WTC11 (cell line): ENCODE results near the gene ZDHHC18. TPM values are rescaled to one million over a fixed set of nuclear protein-coding genes. Genes with fewer than 3 reads are reported as not detected.

Experiments
- ATAC-seq: fragments of 200-7000 bp; cut with Tn5 transposase; 2 replicates; pipeline ENCODE4 v1.10.0; 2021; ENCODE audit warnings: mild to moderate bottlenecking, moderate library complexity
- CTCF ChIA-PET: fragments of 300-600 bp; sonication (Branson Sonifier 250); formaldehyde crosslinking; loops from one replicate; lab custom pipeline; 2021; ENCODE audit warnings: antibody characterized with exemption; lab: Charles Lee
- POLR2A ChIA-PET: fragments of 350-600 bp; sonication (Branson Sonifier 250); formaldehyde crosslinking; loops from one replicate; lab custom pipeline; 2021; ENCODE audit warnings: antibody characterized with exemption; lab: Charles Lee
- DNase-seq: peaks from one replicate; pipeline ENCODE4 v3.0.0; 2021; ENCODE audit warnings: low spot score
- H3K27ac Mint-ChIP-seq: 2 replicates; pipeline ENCODE4 v1.8.0; 2021; ENCODE audit warnings: mixed read lengths
- H3K27me3 Mint-ChIP-seq: 2 replicates; pipeline ENCODE4 v1.8.0; 2021; ENCODE audit warnings: low read depth, mild to moderate bottlenecking, moderate library complexity, mixed read lengths
- H3K36me3 Mint-ChIP-seq: 2 replicates; pipeline ENCODE4 v1.8.0; 2021; ENCODE audit warnings: mixed read lengths
- H3K4me1 Mint-ChIP-seq: 2 replicates; pipeline ENCODE4 v1.8.0; 2022; ENCODE audit warnings: mixed read lengths
- H3K4me3 Mint-ChIP-seq: 2 replicates; pipeline ENCODE4 v1.8.0; 2021; ENCODE audit warnings: mild to moderate bottlenecking, moderate library complexity, mixed read lengths
- H3K9me3 Mint-ChIP-seq: 2 replicates; pipeline ENCODE4 v1.8.0; 2021; ENCODE audit warnings: mixed read lengths
- ARID4B ChIP-seq: sonication (generic); formaldehyde crosslinking; IDR thresholded peaks from 2 replicates; pipeline ENCODE4 v1.8.0; 2023; ENCODE audit warnings: missing genetic modification reagents, mild to moderate bottlenecking, borderline replicate concordance
- ATF6 ChIP-seq: sonication (generic); formaldehyde crosslinking; IDR thresholded peaks from 2 replicates; pipeline ENCODE4 v1.8.1; 2023; ENCODE audit warnings: mild to moderate bottlenecking, missing genetic modification reagents
- JAZF1 ChIP-seq: fragments of 250-450 bp; sonication (Bioruptor Pico); IDR thresholded peaks from 2 replicates; pipeline ENCODE4 v1.9.0; 2021; ENCODE audit warnings: moderate library complexity, mild to moderate bottlenecking, inconsistent platforms
- MLX ChIP-seq: sonication (generic); formaldehyde crosslinking; IDR thresholded peaks from 2 replicates; pipeline ENCODE4 v1.8.1; 2023; ENCODE audit warnings: mild to moderate bottlenecking, missing genetic modification reagents, moderate library complexity
- PRDM15 ChIP-seq: sonication (generic); formaldehyde crosslinking; IDR thresholded peaks from 2 replicates; pipeline ENCODE4 v1.8.0; 2022; ENCODE audit warnings: missing genetic modification reagents
- PREB ChIP-seq: sonication (generic); formaldehyde crosslinking; IDR thresholded peaks from 2 replicates; pipeline ENCODE4 v1.8.1; 2022; ENCODE audit warnings: mild to moderate bottlenecking, missing genetic modification reagents, moderate library complexity, borderline replicate concordance
- SMAD4 ChIP-seq: sonication (generic); formaldehyde crosslinking; IDR thresholded peaks from 2 replicates; pipeline ENCODE4 v1.8.0; 2022; ENCODE audit warnings: mild to moderate bottlenecking, missing genetic modification reagents
- TCF7 ChIP-seq: sonication (generic); formaldehyde crosslinking; IDR thresholded peaks from 2 replicates; pipeline ENCODE4 v1.8.0; 2022; ENCODE audit warnings: mild to moderate bottlenecking, low read depth, missing genetic modification reagents, moderate library complexity
- ZNF138 ChIP-seq: sonication (generic); formaldehyde crosslinking; conservative IDR thresholded peaks from 2 replicates; pipeline ENCODE4 v1.8.1; 2022; ENCODE audit warnings: mild to moderate bottlenecking, moderate library complexity, missing genetic modification reagents
- ZNF425 ChIP-seq: fragments of 250-450 bp; sonication (Bioruptor Pico); conservative IDR thresholded peaks from 2 replicates; pipeline ENCODE4 v1.9.0; 2021; ENCODE audit warnings: mild to moderate bottlenecking
- ZNF671 ChIP-seq: fragments of 250-450 bp; sonication (Bioruptor Pico); IDR thresholded peaks from 2 replicates; pipeline ENCODE4 v1.8.0; 2021; ENCODE audit warnings: mild to moderate bottlenecking
- total RNA-seq: library from RNA; stranded (reverse); gene quantifications from 3 replicates; pipeline ENCODE4 v1.2.3, GENCODE V29; 2021

Gene ZDHHC18
- total RNA-seq, 1 experiment from 2014 or later = 26.5 TPM

- H3K27ac Mint-ChIP-seq = peak overlapping the region; percentile 55; the same call in 1 of the 2 replicates
- H3K36me3 Mint-ChIP-seq = peaks cover 55% of the 10 kb centered on the region
- no peak for ATAC-seq
- H3K4me1 Mint-ChIP-seq = peaks cover 8% of the 10 kb centered on the region
- peak overlapping the region; percentile 29 for H3K4me3 Mint-ChIP-seq
- no peaks in the 10 kb centered on the region for H3K27me3 Mint-ChIP-seq
- CTCF ChIA-PET = interaction anchor here (0.6 to 1.7 kb wide), 15 partner anchors 9 to 470 kb away, joined by 3 to 12 read pairs (median 5); partner anchors contain the start of gene GPATCH3
- H3K9me3 Mint-ChIP-seq = no peaks in the 10 kb centered on the region
- no peak for TF ChIP-seq ZNF671
- TF ChIP-seq ZNF138 (CRISPR knock-in tag) = no peak
- no peak for TF ChIP-seq ZNF425 (CRISPR knock-in tag)
- TF ChIP-seq PRDM15 = no peak
- POLR2A ChIA-PET = interaction anchor here (0.7 kb wide), 1 partner anchor 100 kb away, joined by 3 read pairs; no protein-coding TSS in a partner anchor
- no peak for DNase-seq
These were observed 60.6 kb downstream of the ZDHHC18 start for GRCh38 chr1:26887125-26887524.

GRCh38 chr1:26888231-26888630, 61.7 kb downstream of the ZDHHC18 start:
- no peaks in the 10 kb centered on the region for H3K9me3 Mint-ChIP-seq
- ATAC-seq = no peak
- H3K4me3 Mint-ChIP-seq = peak overlapping the region; percentile 97
- H3K27me3 Mint-ChIP-seq = no peaks in the 10 kb centered on the region
- 0 out of 2 replicates have a peak overlapping the region, but pooled peaks have one; percentile 58 for H3K27ac Mint-ChIP-seq
- POLR2A ChIA-PET = no interaction called here
- H3K4me1 Mint-ChIP-seq = peaks cover 8% of the 10 kb centered on the region
- TF ChIP-seq ATF6 (CRISPR knock-in tag) = no peak
- TF ChIP-seq, all 79 proteins: peak for 0
- CTCF ChIA-PET = interaction anchor here (1.2 to 1.7 kb wide), 2 partner anchors 30 to 350 kb away, joined by 3 to 5 read pairs; no protein-coding TSS in a partner anchor
- DNase-seq = no peak
- peaks cover 51% of the 10 kb centered on the region for H3K36me3 Mint-ChIP-seq

GRCh38 chr1:26889551-26890466, 63.3 kb downstream of the ZDHHC18 start, which contains the start of gene GPN2:
Gene GPN2, minus strand, starts transcription at chr1:26890283. Its CDS starts 187 bp downstream, at chr1:26890096.
- ATAC-seq (peak; percentile 89), DNase-seq (peak; percentile 67)
- H3K27me3 Mint-ChIP-seq = no peaks in the 10 kb centered on the region
- peak within 1 kb of the TSS; percentile 95 for H3K27ac Mint-ChIP-seq
- no peaks in the 10 kb centered on the region for H3K9me3 Mint-ChIP-seq
- peaks cover 48% of the 10 kb centered on the region for H3K36me3 Mint-ChIP-seq
- CTCF ChIA-PET = interaction anchor here (0.6 to 2.1 kb wide), 11 partner anchors 10 to 390 kb away, joined by 3 to 11 read pairs (median 4); partner anchors contain the start of genes GPATCH3 and NR0B2
- H3K4me3 Mint-ChIP-seq = peak within 1 kb of the TSS; percentile 97
- peaks cover 8% of the 10 kb centered on the region for H3K4me1 Mint-ChIP-seq
- POLR2A ChIA-PET = interaction anchor here (0.7 to 1.8 kb wide), 4 partner anchors 11 to 117 kb away, joined by 3 to 15 read pairs (median 8); partner anchors contain the start of gene GPATCH3
- TF ChIP-seq MLX (CRISPR knock-in tag) = peak; percentile 91; the same call in 1 of the 2 replicates
- 0 out of 2 replicates have a peak, but pooled peaks have one; percentile 14 for TF ChIP-seq PREB (CRISPR knock-in tag)
- peak; percentile 71; the same call in 1 of the 2 replicates for TF ChIP-seq SMAD4 (CRISPR knock-in tag)
- no peak; the same call in 1 of the 2 replicates for TF ChIP-seq TCF7
- no peak for TF ChIP-seq JAZF1 (CRISPR knock-in tag)
- peak; percentile 96 for TF ChIP-seq ARID4B (CRISPR knock-in tag)
